Measurements from ENCODE around the gene CLMP.

CLMP gene

DNA sequence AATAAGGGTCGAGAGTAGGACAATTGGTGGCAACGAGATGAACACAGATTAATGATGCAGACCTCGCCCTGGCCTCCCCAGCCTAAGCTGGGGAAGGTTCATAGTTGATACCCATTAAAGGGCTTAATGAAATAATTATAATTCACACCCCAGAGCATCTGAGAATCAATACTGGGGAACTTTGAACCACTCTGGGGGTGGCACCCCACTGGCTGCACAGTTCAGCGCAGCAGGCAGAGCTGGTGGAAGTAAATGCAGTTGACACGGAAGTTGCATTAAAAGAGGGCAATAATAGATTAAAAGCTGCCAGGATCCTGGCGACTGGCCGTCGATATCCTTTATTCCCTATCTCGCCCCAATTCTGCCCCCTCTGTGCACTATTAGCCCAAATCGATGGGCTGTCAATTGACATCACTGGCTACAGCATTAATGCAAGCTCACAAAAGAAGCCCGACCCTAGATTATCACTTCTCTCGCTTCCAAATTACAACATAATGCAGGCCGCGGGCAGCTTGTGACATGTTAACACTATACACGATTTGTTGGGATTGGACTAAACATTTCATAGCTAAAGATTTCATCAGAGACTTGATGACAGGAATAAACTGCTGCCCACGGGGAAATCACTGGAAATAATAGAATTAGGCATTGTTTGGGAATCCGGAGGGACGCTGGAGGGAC, 147.6 kb downstream of the CLMP start:
- DNase-seq (ENCODE audit: extremely low read depth, low read depth), result no peak
- TF ChIP-seq, protein P1, sequence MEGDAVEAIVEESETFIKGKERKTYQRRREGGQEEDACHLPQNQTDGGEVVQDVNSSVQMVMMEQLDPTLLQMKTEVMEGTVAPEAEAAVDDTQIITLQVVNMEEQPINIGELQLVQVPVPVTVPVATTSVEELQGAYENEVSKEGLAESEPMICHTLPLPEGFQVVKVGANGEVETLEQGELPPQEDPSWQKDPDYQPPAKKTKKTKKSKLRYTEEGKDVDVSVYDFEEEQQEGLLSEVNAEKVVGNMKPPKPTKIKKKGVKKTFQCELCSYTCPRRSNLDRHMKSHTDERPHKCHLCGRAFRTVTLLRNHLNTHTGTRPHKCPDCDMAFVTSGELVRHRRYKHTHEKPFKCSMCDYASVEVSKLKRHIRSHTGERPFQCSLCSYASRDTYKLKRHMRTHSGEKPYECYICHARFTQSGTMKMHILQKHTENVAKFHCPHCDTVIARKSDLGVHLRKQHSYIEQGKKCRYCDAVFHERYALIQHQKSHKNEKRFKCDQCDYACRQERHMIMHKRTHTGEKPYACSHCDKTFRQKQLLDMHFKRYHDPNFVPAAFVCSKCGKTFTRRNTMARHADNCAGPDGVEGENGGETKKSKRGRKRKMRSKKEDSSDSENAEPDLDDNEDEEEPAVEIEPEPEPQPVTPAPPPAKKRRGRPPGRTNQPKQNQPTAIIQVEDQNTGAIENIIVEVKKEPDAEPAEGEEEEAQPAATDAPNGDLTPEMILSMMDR (IDR thresholded peaks at IDR 0.05; ENCODE audit: low read depth, low read length, missing control alignments), result no peak
- no peak overlapping the region for H3K4me3 ChIP-seq (replicated peaks; ENCODE audit: low read depth, low read length)

DNA sequence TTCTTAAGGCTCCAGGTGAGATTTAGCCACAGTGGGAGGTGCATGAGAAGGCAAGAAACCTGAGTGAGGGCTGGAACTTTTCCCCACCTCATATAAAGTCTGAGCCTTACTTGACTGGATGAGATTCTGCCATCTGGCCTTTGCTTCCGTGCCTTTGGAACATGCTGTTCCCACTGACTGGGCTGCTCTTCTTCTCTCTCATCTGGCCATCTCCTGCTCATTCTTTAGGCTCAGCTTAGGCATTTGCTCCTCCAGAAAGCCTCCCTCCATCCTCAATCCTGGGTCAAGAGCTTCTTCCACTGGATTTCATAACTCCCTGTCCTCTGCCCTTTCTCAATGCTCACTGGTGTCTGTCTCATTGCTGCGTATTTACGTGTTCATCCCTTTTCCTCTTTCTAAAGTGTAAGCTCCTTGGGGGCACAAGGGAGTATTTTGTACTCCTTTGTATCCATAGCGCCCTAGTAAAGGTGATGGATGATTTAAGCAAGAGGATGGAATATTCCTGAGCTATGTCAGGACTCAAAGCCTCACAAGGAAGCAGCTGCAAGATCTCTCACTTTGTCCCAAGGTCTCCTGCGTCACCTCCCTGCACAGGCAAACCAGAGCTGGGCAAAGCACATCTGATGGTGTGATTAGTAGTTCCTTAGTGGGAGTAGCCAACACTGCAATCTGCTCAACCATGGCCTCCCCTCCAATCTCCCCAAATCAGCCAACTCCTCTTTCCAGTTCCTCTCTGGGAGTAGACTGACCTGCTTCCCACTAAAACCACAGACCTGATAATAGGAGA, 148.4 kb downstream of the CLMP start:
- TF ChIP-seq, protein P1 (IDR thresholded peaks at IDR 0.05; ENCODE audit: low read depth, low read length, missing control alignments), result no peak
- no peak overlapping the region for H3K4me3 ChIP-seq (replicated peaks; ENCODE audit: low read depth, low read length)
- DNase-seq (ENCODE audit: extremely low read depth, low read depth), result no peak

DNA sequence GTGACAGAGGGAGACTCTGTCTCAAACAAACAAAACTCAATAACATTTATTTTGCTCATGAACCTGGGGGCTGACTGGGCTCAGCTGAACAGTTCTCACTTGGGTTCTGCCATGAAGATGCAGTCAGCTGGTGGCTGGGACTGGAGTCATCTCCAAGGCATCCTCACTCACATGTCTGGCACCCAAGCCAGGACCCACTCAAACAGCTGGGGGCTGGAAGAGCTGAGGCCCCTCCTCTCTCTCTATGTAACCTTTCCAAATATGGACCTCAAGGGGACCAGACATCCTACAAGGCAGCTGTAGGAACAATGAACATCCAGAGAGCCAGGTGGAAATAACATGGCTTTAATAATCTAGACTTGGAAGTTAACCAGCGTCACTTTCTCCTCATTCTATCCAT, 149.9 kb downstream of the CLMP start:
- TF ChIP-seq, protein P1 (IDR thresholded peaks at IDR 0.05; ENCODE audit: low read depth, low read length, missing control alignments), result no peak
- no peak overlapping the region for H3K4me3 ChIP-seq (replicated peaks; ENCODE audit: low read depth, low read length)
- DNase-seq (ENCODE audit: extremely low read depth, low read depth), result no peak

DNA sequence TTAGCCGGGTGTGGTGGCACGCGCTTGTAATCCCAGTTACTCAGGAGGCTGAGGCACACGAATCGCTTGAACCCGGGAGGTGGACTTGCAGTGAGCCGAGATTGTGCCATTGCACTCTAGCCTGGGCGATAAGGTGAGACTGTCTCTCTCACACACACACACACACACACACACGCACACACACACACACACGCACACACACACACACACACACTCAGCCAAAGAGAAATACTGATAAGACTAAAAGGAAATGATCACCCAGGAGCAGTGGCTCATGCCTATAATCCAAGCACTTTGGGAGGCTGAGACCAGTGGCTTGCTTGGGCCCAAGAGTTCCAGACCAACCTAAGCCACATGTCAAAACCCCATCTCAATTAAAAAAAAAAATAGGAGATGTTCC, 153.9 kb downstream of the CLMP start:
- TF ChIP-seq, protein P1 (IDR thresholded peaks at IDR 0.05; ENCODE audit: low read depth, low read length, missing control alignments), result no peak
- H3K4me3 ChIP-seq (replicated peaks; ENCODE audit: low read depth, low read length), result no peak overlapping the region
- DNase-seq (ENCODE audit: extremely low read depth, low read depth), result no peak

DNA sequence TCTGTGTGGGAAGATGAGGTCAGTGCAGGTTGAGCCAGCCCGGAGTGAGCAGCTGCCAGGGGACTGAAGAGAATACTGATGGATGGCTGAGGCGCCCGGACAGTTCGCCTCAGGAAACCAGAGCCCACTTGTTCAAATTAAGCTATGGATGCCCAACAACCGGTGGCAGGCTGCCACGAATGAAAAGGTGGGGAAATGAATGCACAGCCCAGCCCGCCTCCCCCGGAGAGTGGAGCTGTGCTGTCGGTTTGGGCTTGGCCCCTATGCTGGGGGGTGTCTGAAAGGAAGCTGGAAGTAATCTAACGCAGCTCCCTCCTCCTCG, 155.0 kb downstream of the CLMP start:
- no peak overlapping the region for H3K4me3 ChIP-seq (replicated peaks; ENCODE audit: low read depth, low read length)
- DNase-seq (ENCODE audit: extremely low read depth, low read depth), result no peak
- TF ChIP-seq, protein P1 (IDR thresholded peaks at IDR 0.05; ENCODE audit: low read depth, low read length, missing control alignments), result no peak

DNA sequence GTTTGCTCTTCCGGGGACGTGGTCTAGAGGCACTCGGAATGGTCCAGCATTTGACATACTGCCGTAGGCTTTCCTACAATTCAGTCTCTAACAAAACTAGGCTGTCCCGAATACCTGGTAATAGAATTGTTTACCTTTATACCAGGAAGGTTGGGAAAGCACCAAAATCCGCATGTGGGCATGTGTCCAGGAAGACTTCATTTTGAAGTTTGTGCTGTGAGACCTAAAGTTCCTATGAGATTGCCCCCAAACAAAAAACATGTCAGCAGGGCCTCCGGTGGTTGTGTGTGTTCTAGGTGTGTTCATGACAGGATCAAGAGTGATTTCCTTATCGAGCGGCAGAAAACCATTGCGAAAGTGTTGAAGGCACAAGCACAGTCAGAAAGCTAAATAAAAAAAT, 159.2 kb downstream of the CLMP start:
- TF ChIP-seq, protein P1 (IDR thresholded peaks at IDR 0.05; ENCODE audit: low read depth, low read length, missing control alignments), result no peak
- H3K4me3 ChIP-seq (replicated peaks; ENCODE audit: low read depth, low read length), result no peak overlapping the region
- no peak for DNase-seq (ENCODE audit: extremely low read depth, low read depth)
